Activated gamma-delta T cell (primary cell): ENCODE measurements around the gene EZH1.
"Not testable (repeated sequence)": the region's sequence is repeated elsewhere in the genome, so short reads cannot be mapped to it uniquely, and the experiment has no call there.

Experiments
- DNase-seq: peaks from one replicate; lab custom pipeline; 2025; lab: John Stamatoyannopoulos, UW

The EZH1 gene

DNA sequence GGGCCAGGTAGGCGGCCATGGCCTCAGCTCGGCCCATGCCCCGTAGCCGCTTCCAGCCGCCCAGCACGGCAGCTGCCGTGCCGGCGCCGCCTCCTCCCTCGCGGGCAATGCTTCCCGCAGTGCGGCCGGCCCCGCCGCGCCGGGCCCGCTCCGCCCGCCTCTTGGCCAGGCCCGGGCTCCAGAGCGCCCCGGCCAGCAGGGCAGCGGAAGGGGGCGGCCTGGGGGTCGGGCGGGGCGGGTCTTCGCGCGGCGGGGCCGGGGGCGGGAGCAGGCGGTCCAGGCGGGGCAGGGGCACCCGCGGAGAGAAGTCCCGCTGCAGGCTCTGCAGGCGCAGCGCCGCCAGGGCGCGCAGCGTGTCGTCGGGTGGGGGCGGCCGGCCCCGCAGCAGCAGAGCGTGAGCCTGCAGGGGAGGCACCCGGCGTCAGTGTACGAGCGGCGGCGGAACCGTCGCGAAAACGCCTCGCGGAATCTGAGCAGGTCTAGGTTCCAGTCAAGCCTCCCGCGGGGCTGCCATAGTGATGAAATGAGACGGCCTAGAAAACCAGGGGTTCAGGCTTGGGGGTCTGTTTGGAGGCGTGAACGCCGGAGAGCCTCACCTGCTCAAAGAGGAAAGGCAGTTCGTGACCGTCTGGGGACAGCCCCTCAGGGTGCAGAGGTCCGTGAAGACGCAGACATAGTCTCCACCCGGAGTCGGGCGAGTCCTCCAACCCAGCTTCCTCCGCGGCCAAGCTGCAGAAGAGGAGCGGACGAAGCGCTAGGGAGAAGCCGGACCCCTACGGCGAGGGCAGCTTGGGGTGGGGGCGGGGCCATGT is 74.7 kb downstream of the EZH1 start:
- peak; percentile 33 for DNase-seq

DNA sequence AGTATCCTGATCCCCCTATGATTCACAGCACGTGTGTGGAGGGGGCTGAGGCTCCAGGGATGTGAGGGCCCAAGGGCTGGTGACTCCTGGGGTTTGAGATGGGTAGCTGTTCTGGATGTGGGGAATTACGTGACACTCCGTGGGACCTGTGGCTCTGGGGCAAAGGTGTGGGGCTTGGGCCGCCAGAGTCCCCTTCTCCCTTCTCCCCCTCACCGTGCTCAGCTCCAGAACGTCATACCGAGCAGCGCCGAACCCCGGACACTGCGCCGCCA is 75.2 kb downstream of the EZH1 start:
- DNase-seq = no peak

GRCh38 chr17:42667088-42667951 is 77.5 kb downstream of the EZH1 start:
- DNase-seq = no peak

GRCh38 chr17:42666126-42666525 is 78.7 kb downstream of the EZH1 start:
- DNase-seq = not testable (repeated sequence)

DNA sequence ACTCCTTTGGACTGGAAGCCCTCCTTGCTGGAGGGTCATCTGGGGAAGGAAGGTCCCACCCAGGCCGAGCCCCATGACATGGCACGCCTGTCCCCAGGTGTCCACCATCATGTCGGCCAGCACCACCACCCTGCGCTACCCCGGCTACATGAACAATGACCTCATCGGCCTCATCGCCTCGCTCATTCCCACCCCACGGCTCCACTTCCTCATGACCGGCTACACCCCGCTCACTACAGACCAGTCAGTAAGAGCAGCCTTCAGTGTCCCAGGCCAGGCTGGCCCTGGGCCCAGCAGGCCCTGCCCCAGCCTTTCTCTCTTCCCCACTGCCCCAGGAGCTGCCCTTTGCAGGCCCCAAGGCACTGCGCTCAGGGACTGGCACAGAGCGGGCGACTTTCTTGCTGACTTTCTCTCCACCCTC is 79.2 kb downstream of the EZH1 start:
- no peak for DNase-seq

DNA sequence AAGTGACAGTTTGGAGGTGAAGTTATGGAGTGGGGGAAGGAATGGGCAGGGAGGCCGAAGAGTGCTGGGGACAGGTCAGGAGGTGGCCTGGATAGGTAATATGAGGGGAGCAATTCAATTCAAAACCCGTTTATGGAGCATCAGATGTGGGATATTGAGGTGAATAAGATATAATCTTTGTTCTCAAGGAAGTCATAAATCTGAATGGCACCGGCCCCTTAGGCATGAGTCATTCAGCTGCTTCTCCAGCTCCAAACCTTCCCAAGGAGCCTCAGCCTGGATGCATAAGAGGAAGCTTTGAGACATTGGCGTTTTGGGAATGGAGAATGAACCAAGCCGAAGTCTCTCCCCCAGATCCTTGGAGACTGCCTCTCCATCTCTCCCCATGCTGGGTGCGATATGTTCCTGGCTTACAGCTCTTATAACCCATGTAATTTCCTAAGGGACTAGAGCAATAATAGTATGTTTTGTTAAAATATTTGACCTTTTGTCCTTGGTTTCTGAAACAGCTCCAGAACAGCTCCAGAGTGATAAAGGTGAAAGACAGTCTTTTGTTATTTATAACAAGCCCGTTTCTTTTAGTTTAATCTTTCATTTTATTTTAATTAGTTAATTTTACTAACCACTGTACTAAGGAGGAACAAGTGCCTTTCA is 84.0 kb downstream of the EZH1 start:
- DNase-seq = no peak

- DNase-seq = not testable (repeated sequence)
Observed at GRCh38 chr17:42659932-42660274, 84.9 kb downstream of the EZH1 start.

DNA sequence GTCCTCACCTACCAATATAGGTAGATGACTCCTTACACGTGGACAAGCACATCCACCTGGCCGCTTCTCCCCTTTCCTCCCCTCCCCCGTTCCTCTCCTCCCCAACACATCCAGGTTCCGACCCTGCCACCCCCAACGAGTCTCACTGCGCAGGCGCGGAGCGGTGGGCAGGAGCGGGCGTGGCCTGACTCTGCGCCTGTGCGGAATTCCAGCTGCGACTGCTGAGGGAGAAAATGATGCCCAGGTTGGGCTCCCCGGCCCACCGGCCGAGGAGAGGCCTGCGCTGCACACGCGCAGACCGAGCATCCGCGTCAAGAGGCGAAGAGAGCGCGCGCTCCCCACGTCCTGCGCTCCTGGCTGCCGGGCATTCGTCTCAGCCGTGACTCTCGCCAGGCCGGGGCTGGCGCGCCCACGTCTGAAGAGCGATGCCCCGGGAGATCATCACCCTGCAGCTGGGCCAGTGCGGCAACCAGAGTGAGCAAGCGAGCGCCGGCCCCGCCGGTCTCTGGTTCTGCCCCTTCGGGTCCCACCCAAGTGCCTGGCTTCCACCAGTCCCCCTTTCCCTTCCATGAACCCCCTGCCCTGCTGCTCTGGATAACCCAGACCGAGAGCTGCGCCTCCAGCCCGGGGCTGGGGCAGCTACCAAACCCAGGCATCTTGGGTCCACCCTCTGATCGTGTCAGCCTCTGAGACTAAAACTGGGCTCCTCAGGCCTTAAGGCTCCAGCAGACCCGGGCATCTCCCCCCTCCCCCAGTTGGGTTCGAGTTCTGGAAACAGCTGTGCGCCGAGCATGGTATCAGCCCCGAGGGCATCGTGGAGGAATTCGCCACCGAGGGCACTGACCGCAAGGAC is 85.5 kb downstream of the EZH1 start, which contains the start of gene TUBG2:
TUBG2 (plus strand) TSS at position 206 of the 853 bp plus-strand sequence; CDS start at position 426, 220 bp downstream.
- DNase-seq = peak; percentile 51

- no peak for DNase-seq
Observed at GRCh38 chr17:42657824-42658588, 86.8 kb downstream of the EZH1 start.

DNA sequence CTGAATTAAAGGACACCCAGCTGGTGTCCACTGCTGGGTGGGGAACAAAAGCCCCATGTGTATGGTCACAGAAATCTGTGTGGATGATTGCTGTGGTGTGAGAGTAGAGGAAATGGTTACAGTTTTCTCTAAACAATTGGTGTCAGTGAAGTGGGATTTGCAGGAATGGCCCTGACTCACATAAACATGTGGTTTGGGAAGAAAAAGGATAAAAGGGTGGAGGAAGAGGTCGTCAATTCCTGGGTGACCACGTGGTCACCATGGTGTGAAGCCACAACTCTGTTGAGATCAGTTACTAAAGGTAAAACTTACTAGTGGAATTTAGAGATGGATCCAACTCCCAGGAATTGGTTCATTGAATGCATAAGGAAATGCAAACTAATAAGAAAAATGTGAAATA is 89.3 kb downstream of the EZH1 start:
- no peak for DNase-seq

GRCh38 chr17:42653179-42654124 is 91.4 kb downstream of the EZH1 start:
- no peak for DNase-seq

DNA sequence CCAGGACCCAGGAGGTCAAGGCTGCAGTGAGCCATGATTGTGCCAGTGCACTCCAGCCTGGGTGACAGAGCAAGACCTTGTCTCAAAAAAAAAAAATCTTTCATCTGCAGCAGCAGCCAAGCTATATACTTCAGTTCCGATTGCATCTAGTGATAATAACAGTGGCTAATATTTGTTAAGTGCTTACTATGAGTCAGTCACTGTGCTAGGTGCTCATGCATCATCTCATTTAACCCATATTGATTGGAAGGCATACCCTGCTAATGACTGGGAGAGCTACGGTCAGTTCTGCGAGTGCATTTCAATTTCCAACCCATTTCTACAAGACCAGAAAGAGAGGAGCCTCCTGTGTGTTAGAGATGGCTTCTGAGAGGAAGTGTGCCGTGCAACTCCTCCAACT is 93.4 kb downstream of the EZH1 start:
- DNase-seq = no peak
